ENCODE data around the gene BCL2.

GRCh38 chr18:63149302-63149587 is 170.3 kb downstream of the BCL2 start:
- TF ChIP-seq RAD21 (IDR thresholded peaks at IDR 0.05; ENCODE audit: low read length) (no peak), CTCF (IDR thresholded peaks at IDR 0.05) (no peak), EZH2phosphoT487 (IDR thresholded peaks at IDR 0.05; ENCODE audit: borderline replicate concordance, low read depth) (no peak), REST (IDR thresholded peaks at IDR 0.05; ENCODE audit: low read depth, low read length) (no peak)

Measured in SK-N-SH (cell line).